Activated CD4-positive, alpha-beta T cell treated with anti-CD3 and anti-CD28 coated beads, Interleukin-2, amount 50 U/mL, for 4 hours (primary cell): ENCODE results near the gene EMID1.
"Not testable (repeated sequence)": the region's sequence is repeated elsewhere in the genome, so short reads cannot be mapped to it uniquely, and the experiment has no call there.

ENCODE experiments used
- DNase-seq, 2 experiments: peaks; one replicate each; pipeline ENCODE4 v3.0.0-alpha.2; 2020

The EMID1 gene

GRCh38 chr22:29211466-29211865 is 5.8 kb downstream of the EMID1 start:
- DNase-seq = no peak

- DNase-seq = no peak
Observed at GRCh38 chr22:29212743-29213142, 7.0 kb downstream of the EMID1 start.

GRCh38 chr22:29213493-29213892 is 7.8 kb downstream of the EMID1 start:
- DNase-seq = no peak

- no peak for DNase-seq
Observed at GRCh38 chr22:29214232-29214631, 8.5 kb downstream of the EMID1 start.

GRCh38 chr22:29215012-29215860 is 9.5 kb downstream of the EMID1 start:
- no peak for DNase-seq

- no peak for DNase-seq
Observed at GRCh38 chr22:29216011-29216872, 10.5 kb downstream of the EMID1 start.

GRCh38 chr22:29216873-29217666 is 11.4 kb downstream of the EMID1 start:
- no peak for DNase-seq

GRCh38 chr22:29217827-29218757 is 12.4 kb downstream of the EMID1 start:
- DNase-seq = no peak

- DNase-seq = no peak
Observed at GRCh38 chr22:29218758-29219408, 13.2 kb downstream of the EMID1 start.

- not testable (repeated sequence) for DNase-seq
Observed at GRCh38 chr22:29219409-29219782, 13.7 kb downstream of the EMID1 start.

GRCh38 chr22:29219881-29220670 is 14.4 kb downstream of the EMID1 start:
- no peak for DNase-seq

- no peak for DNase-seq
Observed at GRCh38 chr22:29224121-29224858, 18.6 kb downstream of the EMID1 start.

- no peak for DNase-seq
Observed at GRCh38 chr22:29224859-29225410, 19.2 kb downstream of the EMID1 start.

GRCh38 chr22:29225422-29226090 is 19.9 kb downstream of the EMID1 start:
- no peak for DNase-seq

- no peak for DNase-seq
Observed at GRCh38 chr22:29226351-29226981, 20.8 kb downstream of the EMID1 start.

- DNase-seq = no peak
Observed at GRCh38 chr22:29230972-29231875, 25.5 kb downstream of the EMID1 start.
